Astrocyte of the spinal cord (primary cell): ENCODE measurements around the gene OPA1.

Source experiments
- DNase-seq: peaks from one replicate; pipeline ENCODE4 v3.0.0; 2011; ENCODE audit warnings: low read depth, low spot score
- H3K4me3 ChIP-seq: 2 replicates; pipeline ENCODE4 v1.5.1; 2011; ENCODE audit warnings: low read depth, mild to moderate bottlenecking, low read length, moderate library complexity
- CTCF ChIP-seq: IDR thresholded peaks from 2 replicates; pipeline ENCODE4 v1.5.1; 2012; ENCODE audit warnings: low read depth, mild to moderate bottlenecking, low read length, inconsistent platforms
- in situ Hi-C: cut with HindIII; loops from 2 replicates; pipeline ENCODE4 v1.10.0; 2017; ENCODE audit warnings: low sequenced_read_pairs

The OPA1 gene

DNA sequence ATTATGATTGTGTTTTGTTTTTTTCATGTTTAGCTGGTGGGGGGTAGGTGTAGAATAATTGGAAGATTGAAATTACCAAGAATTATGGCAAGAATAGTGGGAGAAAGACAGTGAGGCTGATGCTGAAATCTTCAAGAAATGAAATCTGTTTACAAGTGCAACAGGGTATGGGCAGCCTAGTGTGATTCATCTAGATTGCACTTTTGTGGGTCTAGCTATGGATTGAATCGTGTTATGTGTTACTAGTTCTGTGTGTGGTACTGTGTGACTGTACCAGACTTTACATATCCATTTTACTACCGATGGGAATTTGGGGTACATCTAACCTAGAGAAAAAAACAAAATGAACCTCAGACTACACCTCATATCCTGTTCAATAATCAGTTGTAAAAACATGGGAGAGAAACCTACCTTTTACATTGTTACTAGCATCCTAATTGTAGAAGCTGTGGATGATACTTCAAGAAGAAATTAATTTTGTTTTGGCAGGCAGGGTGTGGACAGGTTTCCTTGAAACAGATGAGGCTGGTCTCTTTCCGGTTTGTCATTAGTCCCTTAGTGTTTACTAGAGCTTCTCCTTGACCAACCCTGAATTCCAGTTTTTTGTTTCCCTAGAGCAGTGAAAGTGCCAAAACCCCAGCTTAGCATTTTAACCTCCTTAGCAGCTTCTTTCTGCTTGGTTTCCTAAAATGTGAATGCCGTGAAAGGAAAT is 47.9 kb downstream of the OPA1 start:
- DNase-seq = no peak
- TF ChIP-seq CTCF = no peak
- in situ Hi-C loops = no loop called here
- H3K4me3 ChIP-seq = no peak overlapping the region

GRCh38 chr3:193641440-193641775 is 48.4 kb downstream of the OPA1 start:
- TF ChIP-seq CTCF = no peak
- DNase-seq = no peak
- in situ Hi-C loops = no loop called here
- no peak overlapping the region for H3K4me3 ChIP-seq

DNA sequence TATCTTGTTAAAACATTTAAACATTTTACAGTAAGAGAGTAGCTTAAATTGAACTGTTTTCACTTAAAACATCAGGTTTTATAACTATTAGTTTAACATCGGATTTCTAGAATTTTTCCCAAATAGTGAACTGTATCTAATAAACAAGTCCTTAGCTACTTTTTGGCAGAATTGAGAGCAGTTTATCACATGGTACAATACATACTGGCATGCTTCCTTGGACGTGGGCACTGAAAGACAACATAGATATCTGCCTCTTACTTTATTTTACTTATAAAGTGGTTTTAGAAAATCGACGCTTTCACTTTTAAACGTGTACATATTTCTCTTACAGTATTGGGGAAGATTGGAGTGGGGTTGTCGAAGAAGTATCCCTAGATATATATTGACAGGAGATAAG is 52.8 kb downstream of the OPA1 start:
- in situ Hi-C loops = no loop called here
- no peak overlapping the region for H3K4me3 ChIP-seq
- TF ChIP-seq CTCF = no peak
- DNase-seq = no peak

DNA sequence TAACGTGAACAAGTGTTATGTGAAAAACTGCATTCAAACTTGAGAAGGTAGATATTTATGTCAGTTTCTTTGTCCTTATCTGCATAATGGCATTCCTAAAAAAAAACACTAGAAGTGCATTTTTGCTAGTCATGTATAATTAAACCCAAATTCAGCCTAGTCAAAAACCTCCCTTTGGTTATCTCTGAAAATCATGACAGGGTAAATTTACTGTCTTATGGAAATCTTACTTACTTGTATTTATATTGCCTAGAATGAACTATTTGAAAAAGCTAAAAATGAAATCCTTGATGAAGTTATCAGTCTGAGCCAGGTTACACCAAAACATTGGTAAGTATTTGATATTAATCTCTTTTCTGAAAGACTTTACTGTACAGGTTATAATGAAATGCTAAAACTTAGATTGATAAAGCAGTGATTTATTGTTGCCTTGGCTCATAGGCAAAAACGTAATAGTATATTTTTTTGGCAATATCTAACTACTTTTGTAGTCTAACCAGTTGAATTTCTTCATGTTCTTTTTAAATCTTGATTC is 55.6 kb downstream of the OPA1 start:
- in situ Hi-C loops = no loop called here
- H3K4me3 ChIP-seq = no peak overlapping the region
- DNase-seq = no peak
- no peak for TF ChIP-seq CTCF

- TF ChIP-seq CTCF = no peak
- H3K4me3 ChIP-seq = no peak overlapping the region
- no peak for DNase-seq
- in situ Hi-C loops = no loop called here
Measured at GRCh38 chr3:193650585-193650984, 57.6 kb downstream of the OPA1 start.

DNA sequence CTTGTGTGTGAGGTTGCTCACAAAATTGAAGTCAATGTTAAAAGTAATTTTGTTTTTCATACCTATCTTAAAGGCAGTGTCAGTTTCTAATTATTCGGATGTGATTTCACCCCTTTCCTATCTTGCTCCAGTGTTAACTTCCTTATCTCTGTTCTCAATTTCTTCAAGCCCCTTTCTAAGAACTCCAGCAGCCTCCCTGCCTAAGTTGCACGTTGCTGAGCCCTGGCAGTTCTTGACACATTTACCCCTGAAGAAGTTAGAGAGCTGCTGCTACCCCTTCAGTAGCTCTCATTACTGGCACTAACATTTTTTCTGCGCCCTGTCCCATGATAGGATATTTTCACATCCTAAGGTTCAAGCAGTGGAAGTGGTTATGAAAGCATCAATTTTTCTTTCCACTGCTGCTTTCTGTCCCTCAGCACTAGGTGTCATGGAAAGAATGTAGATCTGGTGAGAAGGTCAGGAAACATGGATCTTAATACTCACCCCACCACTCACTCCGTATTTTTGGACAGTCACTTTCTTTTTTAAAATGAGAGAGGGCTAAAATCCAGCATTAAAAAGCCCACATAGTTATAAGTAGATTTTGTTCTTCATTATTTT is 62.9 kb downstream of the OPA1 start:
- TF ChIP-seq CTCF = no peak
- in situ Hi-C loops = no loop called here
- no peak overlapping the region for H3K4me3 ChIP-seq
- no peak for DNase-seq
